Ascending aorta (tissue), 2 donors: ENCODE measurements around the gene MYBPC1. TPM values are rescaled to one million over a fixed set of nuclear protein-coding genes. Genes with fewer than 3 reads are reported as not detected.

Experiments used
- DNase-seq, 2 donors: peaks; one replicate each; pipeline ENCODE4 v3.0.0-alpha.2; 2019; ENCODE audit warnings: low spot score in 2 of 2
- H3K27ac ChIP-seq, 2 donors: fragments of 200-600 bp; sonication (generic); one replicate each; pipeline ENCODE4 v1.5.1; 2016 to 2017; ENCODE audit warnings: mild to moderate bottlenecking in 1 of 2
- H3K27me3 ChIP-seq: fragments of 200-600 bp; sonication (generic); one replicate; pipeline ENCODE4 v1.5.1; 2017
- H3K36me3 ChIP-seq, 2 donors: fragments of 200-600 bp; sonication (generic); one replicate each; pipeline ENCODE4 v1.5.1; 2016
- H3K4me1 ChIP-seq, 2 donors: fragments of 200-600 bp; sonication (generic); one replicate each; pipeline ENCODE4 v1.5.1; 2016 to 2017; ENCODE audit warnings: mild to moderate bottlenecking in 1 of 2
- H3K4me3 ChIP-seq, 2 donors: fragments of 200-600 bp; sonication (generic); one replicate each; pipeline ENCODE4 v1.5.1; 2016 to 2017; ENCODE audit warnings: mild to moderate bottlenecking in 1 of 2
- H3K9me3 ChIP-seq, 2 donors: fragments of 200-600 bp; sonication (generic); one replicate each; pipeline ENCODE4 v1.5.1; 2016
- CTCF ChIP-seq, 3 experiments: fragments of 200-600 bp in 2 of 3; fragments of 450-650 bp in 1 of 3; sonication (generic) in 2 of 3; IDR thresholded peaks; one replicate each; pipeline ENCODE4 v1.5.1; 2016 to 2019; ENCODE audit warnings: antibody characterized with exemption in 3 of 3, mild to moderate bottlenecking in 1 of 3, moderate library complexity in 1 of 3
- intact Hi-C: fragments of 100-400 bp; cut with DNase I; formaldehyde crosslinking; loops from one replicate; pipeline ENCODE4 v1.15.1; 2023
- total RNA-seq: library from RNA; depleted of rRNA; stranded (reverse); fragments of >200 nt; gene quantifications from one replicate; pipeline ENCODE4 v1.1.0, GENCODE V29; 2016

MYBPC1 gene
- total RNA-seq, 1 donor from 2014 or later = not detected

- H3K27me3 ChIP-seq = no peaks in the 10 kb centered on the region
- no peak for DNase-seq
- H3K4me1 ChIP-seq = peaks cover 0 to 20% of the 10 kb centered on the region in 2 donors
- H3K4me3 ChIP-seq = no peak overlapping the region
- TF ChIP-seq CTCF (IDR thresholded peaks at IDR 0.05) = no peak
- H3K27ac ChIP-seq = no peak overlapping the region
- H3K36me3 ChIP-seq = no peaks in the 10 kb centered on the region
- H3K9me3 ChIP-seq = no peaks in the 10 kb centered on the region
- intact Hi-C loops = no loop called here
Observed at GRCh38 chr12:101612160-101612916, 17.6 kb downstream of the MYBPC1 start.

GRCh38 chr12:101616027-101616494, 21.3 kb downstream of the MYBPC1 start:
- Histone ChIP-seq H3K27ac (peak overlapping the region; percentile 23 to 57), H3K9me3 (no peaks in the 10 kb centered on the region), H3K4me1 (peaks cover 0 to 31% of the 10 kb centered on the region in 2 donors), H3K36me3 (no peaks in the 10 kb centered on the region), H3K27me3 (no peaks in the 10 kb centered on the region), H3K4me3 (no peak overlapping the region)
- no peak for TF ChIP-seq CTCF (IDR thresholded peaks at IDR 0.05)
- intact Hi-C loops = loop anchor here (2.0 to 5.0 kb wide), 2 partner anchors 41 to 81 kb away; partner anchors contain the start of gene CHPT1
- no peak for DNase-seq

- Histone ChIP-seq H3K27ac (no peak overlapping the region), H3K4me3 (no peak overlapping the region), H3K9me3 (no peaks in the 10 kb centered on the region), H3K36me3 (no peaks in the 10 kb centered on the region), H3K27me3 (no peaks in the 10 kb centered on the region), H3K4me1 (peaks cover 0 to 31% of the 10 kb centered on the region in 2 donors)
- no peak for TF ChIP-seq CTCF (IDR thresholded peaks at IDR 0.05)
- no peak for DNase-seq
- intact Hi-C loops = loop anchor here (5.0 kb wide), 1 partner anchor 78 kb away; the partner anchor contains the start of gene CHPT1
Observed at GRCh38 chr12:101619026-101619786, 24.4 kb downstream of the MYBPC1 start.

GRCh38 chr12:101619858-101620761, 25.3 kb downstream of the MYBPC1 start:
- no peak overlapping the region for H3K27ac ChIP-seq
- TF ChIP-seq CTCF (IDR thresholded peaks at IDR 0.05) = no peak
- peaks cover 0 to 29% of the 10 kb centered on the region in 2 donors for H3K4me1 ChIP-seq
- H3K27me3 ChIP-seq = no peaks in the 10 kb centered on the region
- H3K4me3 ChIP-seq = no peak overlapping the region
- DNase-seq = no peak
- intact Hi-C loops = loop anchor here (5.0 kb wide), 1 partner anchor 77 kb away; the partner anchor contains the start of gene CHPT1
- no peaks in the 10 kb centered on the region for H3K9me3 ChIP-seq
- no peaks in the 10 kb centered on the region for H3K36me3 ChIP-seq

- H3K27me3 ChIP-seq = no peaks in the 10 kb centered on the region
- TF ChIP-seq CTCF (IDR thresholded peaks at IDR 0.05) = no peak
- H3K27ac ChIP-seq = no peak overlapping the region
- H3K36me3 ChIP-seq = no peaks in the 10 kb centered on the region
- intact Hi-C loops = no loop called here
- no peaks in the 10 kb centered on the region for H3K9me3 ChIP-seq
- H3K4me3 ChIP-seq = no peak overlapping the region
- DNase-seq = no peak
- H3K4me1 ChIP-seq = peaks cover 0 to 24% of the 10 kb centered on the region in 2 donors
Observed at GRCh38 chr12:101620762-101621133, 26.0 kb downstream of the MYBPC1 start.
